OCI-LY7 (cell line): ENCODE measurements around the gene FASLG.

Experiments used
- CTCF ChIP-seq: fragments of 200-600 bp; sonication (generic); conservative IDR thresholded peaks from 2 replicates; pipeline ENCODE4 v1.5.1; 2014; ENCODE audit warnings: mild to moderate bottlenecking, antibody characterized with exemption, low read length, moderate library complexity, mixed read lengths
- EZH2phosphoT487 ChIP-seq: fragments of 200-600 bp; sonication (generic); IDR thresholded peaks from 2 replicates; pipeline ENCODE4 v1.6.1; 2018; ENCODE audit warnings: low read depth, borderline replicate concordance, mild to moderate bottlenecking, mixed run types, antibody characterized with exemption, low read length, moderate library complexity, mixed read lengths

- TF ChIP-seq CTCF, result no peak
- no peak for TF ChIP-seq EZH2phosphoT487
These were observed 19.7 kb upstream of the FASLG start for GRCh38 chr1:172638885-172639831.
